HG02763 (cell line): Measurements from ENCODE around the gene OTC.

Source experiments
- ATAC-seq: cut with Tn5 transposase; IDR thresholded peaks from one replicate; pipeline ENCODE4 v1.9.1; 2021; ENCODE audit warnings: mild to moderate bottlenecking, moderate library complexity; ENCODE audit not compliant: unreplicated experiment

OTC gene

DNA sequence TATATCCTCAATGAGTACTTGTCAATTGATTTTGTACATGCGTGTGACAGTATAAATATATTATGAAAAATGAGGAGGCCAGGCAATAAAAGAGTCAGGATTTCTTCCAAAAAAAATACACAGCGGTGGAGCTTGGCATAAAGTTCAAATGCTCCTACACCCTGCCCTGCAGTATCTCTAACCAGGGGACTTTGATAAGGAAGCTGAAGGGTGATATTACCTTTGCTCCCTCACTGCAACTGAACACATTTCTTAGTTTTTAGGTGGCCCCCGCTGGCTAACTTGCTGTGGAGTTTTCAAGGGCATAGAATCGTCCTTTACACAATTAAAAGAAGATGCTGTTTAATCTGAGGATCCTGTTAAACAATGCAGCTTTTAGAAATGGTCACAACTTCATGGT is at the start of gene OTC:
Gene OTC (plus strand): TSS at position 243 of the 400 bp plus-strand sequence. CDS start 93 bp downstream, at position 336.
- ATAC-seq = no peak

DNA sequence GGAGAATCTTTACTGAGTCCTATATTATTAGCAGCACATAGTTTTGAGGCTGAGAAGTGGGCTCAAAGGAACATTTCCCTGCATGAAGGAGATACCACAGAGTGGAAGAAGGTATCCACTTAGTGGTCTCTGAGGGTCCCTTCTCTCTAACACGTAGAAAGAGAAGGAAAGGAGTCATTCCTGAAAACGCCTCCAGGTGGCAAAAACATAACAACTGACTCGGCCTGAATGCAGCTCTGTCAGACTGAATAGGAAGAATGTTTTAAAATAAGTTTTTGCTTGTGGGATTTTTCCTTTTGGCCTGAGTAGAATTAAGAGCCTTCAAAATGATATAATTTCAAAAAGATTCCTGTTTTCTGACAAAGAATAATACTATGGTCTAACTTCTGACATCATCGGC is 48.4 kb upstream of the OTC start:
- no peak for ATAC-seq

DNA sequence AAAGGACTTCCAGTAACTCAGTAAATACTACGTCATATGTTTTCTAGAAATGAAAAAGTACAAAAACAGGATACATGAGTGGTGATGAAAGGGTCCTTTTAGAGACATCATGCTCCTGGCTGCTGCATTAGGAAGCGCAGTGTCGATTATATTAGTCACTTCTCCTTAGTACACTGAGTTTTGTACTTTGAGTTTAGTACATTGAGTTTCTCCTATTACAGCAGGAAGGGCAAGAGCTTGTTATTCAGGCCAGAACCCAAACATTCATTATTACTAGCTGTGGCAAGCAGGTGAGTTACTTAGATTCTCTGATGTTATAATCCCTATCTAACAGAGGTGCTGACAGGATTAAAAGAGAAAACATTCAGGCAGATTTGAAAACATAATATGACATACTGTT is 46.4 kb upstream of the OTC start:
- no peak for ATAC-seq

DNA sequence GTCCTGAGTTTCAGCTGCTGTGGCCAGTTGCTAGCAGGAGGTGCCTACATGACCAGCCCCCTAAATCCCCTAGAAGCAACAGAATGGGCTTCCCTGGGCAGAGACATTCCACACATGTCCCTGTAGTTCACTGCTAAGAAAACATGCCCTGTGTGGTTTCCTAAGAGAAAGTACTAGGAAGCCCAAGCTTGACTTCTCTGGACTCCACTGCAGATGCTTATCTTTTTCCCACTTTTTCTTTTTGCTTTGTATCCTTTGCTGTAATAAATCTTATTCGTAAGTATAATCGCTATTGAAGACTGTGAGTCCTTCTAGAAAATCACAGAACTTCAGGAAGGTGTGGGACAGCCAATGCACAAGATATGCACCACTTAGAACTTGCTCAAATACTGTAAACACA is 40.7 kb upstream of the OTC start:
- no peak for ATAC-seq

DNA sequence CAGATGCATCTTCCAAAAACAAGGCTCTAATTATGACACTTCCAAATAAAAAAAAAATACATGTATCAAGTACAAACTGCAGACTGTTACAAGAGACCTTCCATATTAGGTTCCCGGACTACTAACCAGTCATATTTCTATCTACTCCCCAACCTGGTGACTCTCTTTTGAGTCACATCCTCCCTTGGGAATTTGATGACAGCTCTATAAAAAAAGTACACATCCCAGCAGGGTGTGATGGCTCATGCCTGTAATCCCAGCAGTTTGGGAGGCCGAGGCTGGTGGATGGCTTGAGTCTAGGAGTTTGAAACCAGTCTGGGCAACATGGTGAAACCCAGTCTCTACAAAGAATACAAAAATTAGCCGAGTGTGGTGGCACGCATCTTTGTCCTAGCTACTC is 40.0 kb upstream of the OTC start:
- no peak for ATAC-seq

DNA sequence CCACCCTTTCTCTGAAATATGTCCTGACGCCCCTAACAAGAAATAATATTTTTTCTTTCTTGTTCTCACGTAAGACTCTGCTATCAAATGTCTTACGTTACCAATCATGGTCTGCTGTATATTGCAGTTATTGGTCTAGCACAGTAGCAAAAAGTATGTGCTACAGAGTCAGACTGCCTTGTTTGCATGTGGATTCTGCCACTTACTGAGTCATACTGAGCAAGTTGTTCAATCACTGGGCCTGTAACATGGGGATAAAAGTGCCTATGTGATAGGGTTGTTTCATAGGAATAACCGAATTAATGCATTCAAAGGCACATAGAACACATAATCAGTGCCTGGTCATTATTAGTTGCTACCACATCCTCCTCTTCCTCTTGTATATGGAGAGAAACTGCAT is 39.2 kb upstream of the OTC start:
- ATAC-seq = no peak

DNA sequence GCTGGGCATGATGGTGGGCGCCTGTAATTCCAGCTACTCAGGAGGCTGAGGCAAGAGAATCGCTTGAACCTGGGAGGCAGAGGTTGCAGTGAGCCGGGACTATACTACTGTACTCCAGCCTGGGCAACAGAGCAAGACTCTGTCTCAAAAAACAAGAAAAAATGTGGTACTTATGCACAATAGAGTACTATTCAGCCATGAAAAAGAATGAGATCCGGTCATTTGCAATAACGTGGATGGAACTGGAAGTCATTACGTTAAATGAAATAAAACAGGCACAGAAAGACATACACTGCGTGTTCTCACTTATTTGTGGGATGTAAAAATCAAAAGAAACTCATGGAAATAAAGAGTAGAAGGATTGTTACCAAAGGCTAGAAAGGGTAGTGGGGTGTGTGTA is 37.2 kb upstream of the OTC start:
- no peak for ATAC-seq

DNA sequence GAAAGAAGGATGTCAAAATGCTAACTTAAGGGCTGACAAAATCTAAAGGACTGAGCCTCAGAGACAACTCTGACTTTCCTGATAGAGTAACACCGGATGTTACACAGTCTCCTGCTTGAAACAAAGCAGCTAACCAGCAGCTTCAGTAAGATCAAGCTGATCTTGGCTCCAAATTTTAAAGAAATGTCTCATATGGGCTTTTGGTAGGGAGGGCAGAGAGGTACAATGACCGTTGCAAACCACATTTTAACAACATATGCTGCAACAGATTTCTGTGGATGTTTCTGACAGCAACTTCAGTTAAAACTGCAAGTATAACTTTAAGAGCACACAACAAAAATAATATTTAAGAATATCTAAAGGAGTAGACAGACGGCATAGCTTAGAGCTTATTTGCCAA is 34.2 kb upstream of the OTC start:
- no peak for ATAC-seq

DNA sequence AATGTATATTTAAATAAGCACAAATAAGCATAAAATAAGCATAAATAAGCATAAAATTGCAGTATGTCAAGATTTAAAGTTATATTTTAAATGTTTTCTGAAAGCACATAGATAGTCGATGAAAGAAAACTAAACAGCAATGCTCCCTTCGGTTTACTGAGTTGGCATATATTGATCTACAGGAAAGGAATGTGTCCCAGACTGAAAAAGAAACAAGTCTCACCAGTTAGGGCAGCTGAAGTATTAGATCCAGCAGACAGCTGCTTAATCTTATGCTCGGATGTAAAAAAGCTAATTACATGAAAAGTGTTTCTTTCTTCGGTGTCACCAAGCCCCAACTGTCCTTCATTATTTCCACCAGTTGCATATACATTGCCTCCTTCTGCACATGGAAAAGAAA is 33.8 kb upstream of the OTC start:
- ATAC-seq = no peak

DNA sequence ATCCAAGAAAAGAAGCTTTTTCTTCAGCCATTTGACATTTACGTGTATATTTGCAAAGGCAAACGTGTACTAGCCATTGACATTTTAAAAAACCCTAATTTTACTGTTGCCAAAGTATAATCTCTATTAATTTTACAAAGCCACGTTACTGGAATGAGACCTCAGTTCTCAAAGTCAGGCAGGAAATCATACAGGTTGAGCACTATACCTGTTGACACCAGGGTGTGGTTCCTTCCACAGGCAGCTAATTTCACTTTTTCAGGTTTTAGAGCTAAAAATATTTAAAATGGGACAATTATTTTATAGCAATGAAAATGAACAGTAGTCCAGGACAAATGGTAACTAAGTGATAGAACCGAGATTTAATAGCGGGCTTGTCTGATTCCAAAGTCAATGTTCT is 31.6 kb upstream of the OTC start:
- no peak for ATAC-seq

DNA sequence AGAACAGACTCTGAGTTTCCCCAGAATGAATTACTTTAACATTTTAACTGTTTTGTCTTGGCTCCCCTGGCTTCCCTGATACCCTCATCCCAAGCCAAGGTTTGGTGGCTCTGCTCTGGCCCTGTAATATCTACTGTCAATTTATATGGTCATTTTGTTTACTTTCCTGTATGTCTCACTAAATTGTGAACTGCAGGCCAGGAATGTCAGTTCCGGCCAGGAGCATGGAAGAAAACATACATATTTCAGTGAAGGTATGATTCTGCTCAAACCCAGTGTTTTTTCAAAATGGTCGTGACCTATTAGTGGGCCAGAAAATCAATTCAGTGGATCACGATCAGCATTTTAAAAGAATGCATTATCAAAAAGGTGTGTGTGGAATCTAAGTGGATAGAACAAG is 26.3 kb upstream of the OTC start:
- no peak for ATAC-seq

DNA sequence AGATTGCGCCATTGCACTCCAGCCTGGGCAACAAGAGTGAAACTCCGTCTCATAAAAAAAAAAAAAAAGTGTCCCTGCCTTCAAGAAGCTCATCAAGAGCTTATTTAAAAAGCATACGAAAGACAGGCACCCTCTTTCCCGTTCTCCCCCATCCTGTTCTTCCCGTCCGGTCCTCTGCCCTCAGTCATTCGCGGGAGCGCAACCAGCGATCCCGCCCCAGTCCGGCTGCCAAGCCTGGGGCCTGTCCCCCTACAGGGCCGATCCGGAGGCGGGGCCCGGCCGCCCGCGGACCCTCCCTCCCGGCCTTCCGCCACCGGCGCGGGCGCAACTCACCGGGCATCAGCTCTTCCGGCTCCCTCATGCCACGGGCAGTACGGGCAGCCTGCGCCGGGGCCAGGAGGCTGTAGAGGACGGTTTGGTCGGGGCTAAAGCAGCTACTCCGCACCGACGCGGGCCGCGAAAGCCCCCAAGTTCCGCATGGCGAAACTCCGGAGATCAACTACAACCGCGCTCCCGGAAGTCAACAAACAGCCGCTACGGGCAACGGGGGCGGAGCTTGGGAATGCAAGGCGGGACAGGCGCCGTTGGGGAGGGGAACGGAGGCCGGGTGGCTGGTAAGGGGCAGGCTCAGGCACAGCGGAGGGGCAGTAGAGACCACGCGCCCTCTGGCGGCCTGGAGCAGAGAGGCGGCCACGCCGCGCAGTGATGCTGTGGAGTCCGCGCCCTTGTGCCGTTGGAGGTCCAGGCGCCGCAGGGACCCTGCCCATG is 25.2 kb upstream of the OTC start, which contains the start of gene RPGR:
Gene RPGR (minus strand): TSS at position 503 of the 768 bp plus-strand sequence. CDS start 142 bp downstream, at position 361.
- ATAC-seq = peak; percentile 96

DNA sequence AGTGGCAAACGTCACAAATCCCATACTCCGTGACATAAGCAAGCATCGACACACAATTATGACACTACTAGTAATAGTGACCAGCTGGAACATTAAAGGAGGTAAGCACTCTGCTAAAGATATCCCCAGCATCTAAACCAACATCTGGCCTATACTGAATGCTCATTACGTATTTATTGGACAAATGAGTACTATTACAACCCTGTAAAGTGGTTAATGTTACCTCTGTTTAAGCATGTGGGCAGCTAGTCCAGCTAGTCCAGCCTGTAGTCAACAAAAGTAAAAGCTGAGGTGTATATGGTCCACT is 24.7 kb upstream of the OTC start:
- ATAC-seq = no peak

DNA sequence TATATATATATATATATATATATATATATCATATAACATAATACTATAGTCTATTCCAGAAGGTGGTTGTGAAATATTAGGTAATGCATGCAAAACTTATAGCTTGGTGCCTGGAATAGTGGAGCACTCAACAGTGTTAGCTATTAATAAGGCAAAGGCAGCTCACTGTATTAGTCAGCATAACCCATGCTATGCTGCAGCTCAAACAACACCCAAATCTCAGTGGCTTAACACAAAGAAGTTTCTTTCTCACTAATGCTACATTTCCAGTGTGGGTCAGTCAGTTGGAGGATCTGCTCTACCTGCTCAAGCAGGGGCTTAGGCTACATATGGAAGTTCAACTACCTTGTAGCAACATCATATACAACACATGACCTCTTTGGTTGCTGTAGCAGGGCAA is 19.9 kb upstream of the OTC start:
- no peak for ATAC-seq

DNA sequence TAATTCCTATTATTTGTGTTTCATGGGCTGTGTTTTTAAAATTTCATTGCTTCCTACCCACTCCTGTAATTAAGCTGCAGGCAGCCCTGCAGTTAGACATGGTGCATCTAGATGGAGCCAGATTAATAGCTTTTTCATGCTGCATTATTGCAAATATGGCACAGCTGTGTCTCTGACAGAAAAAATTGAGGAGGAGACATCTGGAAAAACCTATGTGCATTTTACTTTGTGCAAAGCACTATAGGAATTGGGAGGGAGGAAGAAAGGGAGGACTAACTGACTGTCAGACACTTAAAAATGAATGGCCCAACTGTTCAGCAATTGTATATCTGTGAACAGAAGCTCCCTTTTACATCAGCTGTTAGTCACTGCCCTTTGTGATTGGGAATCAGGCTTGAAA is 17.0 kb upstream of the OTC start:
- no peak for ATAC-seq

DNA sequence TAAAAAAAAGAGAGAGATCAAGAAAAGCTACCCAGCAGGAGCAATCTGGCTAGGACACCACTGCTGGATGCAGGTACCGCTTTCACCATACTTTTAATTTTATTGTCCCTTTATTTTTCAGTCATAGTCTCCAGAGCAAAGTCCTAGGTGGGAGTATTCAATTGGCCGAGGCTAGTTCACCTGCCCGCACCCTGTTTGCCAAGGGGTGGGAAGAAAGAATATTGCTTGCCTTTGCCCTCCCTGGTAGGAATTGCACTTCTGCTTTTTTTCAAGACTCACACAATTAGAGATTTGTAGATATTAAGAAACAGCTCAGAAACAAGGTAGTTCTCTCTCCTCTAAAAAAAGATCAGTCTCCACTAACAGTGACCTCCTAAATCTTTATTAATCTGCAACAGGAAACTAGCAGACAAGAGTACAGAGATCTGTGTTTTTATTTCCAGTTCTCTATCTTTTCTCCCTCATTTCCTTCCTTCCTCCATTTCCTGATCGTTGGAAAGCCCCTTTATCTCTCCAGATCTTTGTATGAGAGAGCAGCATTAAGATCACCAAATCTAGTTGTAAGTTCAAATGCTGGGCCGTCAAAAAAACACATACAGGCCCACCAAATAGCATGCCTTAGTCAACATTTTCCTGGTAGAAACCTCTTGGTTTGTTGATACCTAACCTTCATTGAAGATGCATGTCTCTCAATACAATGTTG is 15.7 kb upstream of the OTC start:
- no peak for ATAC-seq

DNA sequence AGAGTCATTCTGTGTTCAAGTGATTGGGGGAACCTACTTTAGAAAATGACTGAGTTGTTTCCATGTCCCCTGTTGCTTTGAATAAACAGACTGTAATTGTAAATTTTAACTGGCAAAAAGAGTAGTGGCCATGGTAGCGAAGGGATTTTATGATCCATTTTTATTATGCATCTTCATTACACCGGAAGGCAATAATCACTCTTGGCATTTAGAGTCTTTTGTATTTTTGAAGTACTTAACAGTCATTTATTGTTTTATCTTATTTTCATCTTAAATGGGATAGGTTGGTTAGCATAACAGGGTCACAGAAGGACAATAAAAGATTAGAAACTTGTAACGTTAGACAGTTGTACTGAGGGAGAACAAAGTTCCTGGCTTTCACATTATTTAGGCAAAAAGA is 11.0 kb upstream of the OTC start:
- no peak for ATAC-seq

DNA sequence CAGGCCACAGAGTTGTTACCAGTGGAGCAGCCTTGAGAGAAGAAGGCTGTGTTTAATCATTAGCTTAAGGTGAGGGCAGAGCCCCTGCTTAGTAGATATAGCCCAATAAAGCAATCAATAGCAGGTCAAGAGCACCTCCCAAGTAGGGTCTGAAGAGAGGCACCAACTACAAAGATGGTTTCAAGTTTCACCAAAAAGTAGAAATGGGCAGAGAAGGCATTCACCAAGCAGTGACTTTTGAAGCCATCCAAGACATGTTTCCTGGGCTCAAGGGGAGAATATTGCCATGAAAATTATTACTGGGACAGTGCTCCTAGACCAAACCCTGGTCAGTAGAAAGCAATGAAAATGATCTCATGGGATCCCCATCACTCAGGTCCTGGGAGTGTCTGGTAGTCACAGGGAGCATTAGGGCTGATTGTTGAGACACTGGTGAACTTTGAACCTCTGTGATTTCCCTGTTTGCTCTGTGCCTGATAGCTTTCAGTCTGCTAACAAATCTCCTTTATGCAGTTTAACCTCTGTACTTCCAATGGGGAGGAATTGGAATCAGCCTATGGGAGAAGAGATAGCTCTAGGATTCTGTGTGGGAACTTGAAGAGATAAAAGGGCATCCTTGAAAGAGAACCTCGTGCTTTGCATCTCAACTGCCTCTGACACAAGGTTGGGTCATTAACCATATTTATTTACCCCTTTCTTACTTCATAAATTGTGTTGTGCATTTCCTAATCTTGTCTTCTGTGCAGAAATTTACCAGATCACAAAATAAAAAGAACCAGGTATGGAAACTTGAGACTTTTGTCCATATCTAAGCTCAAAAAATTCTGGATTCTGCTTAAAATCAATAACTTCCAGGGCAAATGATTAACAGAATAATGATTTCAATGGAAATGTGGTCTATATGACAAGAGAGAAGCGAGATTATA is 9.3 kb upstream of the OTC start:
- ATAC-seq = no peak

DNA sequence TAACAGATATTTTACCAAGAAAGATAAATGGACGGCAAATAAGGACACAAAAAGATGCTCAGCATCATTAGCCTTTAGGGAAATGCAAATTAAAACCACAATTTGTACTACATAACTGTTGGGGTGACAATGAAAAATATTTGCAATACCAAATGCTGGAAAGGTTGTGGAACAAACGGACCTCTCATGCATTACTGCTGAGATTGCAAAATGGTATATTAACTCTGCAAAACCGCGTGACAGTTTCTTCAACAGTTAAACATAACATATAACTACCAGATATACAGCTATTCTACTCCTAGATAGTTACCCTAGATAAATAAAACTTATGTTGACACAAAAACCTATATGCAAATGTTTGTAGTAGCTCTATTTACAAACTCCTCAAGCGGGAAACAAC is 6.3 kb upstream of the OTC start:
- no peak for ATAC-seq

DNA sequence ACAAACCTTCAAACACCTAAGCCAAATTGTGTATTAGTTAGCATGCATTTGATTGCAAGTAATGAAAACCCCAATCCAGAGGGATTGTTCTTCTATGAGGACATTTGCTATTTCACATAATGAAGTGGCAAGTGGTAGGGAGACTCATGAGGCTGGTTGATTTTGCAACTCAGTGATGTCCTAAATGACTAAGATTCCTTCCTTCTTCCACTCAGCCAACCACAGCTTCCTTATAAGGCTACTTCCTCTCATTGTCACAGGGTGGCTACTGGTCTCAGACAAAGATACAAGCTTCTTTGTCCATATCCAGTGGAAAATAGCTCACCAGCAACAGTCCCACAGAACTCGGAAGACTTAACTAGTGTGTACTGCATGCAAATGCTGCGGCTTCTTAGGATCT is 5.3 kb upstream of the OTC start:
- ATAC-seq = peak; percentile 54

DNA sequence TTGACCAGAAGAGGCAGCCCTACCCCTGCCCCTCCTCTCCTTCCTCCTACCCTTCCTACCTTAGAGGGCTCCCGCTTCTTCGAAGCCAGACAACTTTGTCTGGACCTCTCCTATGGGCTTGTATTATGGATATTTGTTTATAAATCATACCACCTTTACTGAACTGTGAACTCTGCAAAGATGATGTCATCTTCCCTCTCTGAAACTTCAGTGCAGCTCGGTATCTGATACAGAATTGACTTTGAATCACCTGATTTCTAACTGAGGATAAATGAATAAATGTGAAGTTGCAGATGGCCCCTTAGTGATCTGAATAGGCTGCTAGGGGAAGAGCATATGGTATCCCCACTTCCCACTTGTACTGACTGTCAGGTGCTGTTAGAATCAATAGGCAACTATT is 1.1 kb upstream of the OTC start:
- ATAC-seq = no peak

DNA sequence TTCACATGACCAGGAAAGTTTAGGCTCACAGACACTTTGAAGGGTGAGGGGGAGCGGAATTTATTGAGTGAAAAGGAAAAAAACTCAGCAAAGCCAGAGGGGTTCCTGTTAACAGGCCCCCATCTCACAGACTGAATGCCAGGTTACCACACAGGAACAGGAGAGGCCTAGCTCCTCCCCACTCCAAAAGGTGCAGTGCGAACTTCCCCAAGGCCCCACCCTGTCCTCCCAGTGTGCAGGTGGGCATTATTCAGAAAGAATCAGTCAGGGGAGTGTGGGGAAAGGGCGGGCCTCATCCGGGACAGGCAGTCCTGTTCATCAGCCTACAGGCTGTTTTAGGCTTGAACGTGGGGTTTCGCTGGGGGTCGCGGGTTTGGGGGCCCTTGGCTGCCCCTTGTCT is 4.0 kb downstream of the OTC start:
- ATAC-seq = no peak
